HepG2 (cell line): Measurements from ENCODE around the gene WDR27. TPM values are rescaled to one million over a fixed set of nuclear protein-coding genes. Genes with fewer than 3 reads are reported as not detected.

Experiments used
- ATF7 ChIP-seq, 2 experiments: fragments of 450-650 bp in 1 of 2; sonication (generic) in 1 of 2; formaldehyde crosslinking in 1 of 2; IDR thresholded peaks; 2 replicates each; pipeline versions ENCODE4 v1.4.0 to v1.6.1; 2016 to 2020; ENCODE audit warnings: antibody characterized with exemption in 1 of 2, mild to moderate bottlenecking in 1 of 2, missing genetic modification reagents in 1 of 2
- CEBPB ChIP-seq: IDR thresholded peaks from 2 replicates; pipeline ENCODE4 v1.6.1; 2011; ENCODE audit warnings: low read depth, low read length, improper control_type of control experiment, borderline replicate concordance
- DZIP1 ChIP-seq: sonication (generic); formaldehyde crosslinking; IDR thresholded peaks from 2 replicates; pipeline ENCODE4 v1.5.0; 2020; ENCODE audit warnings: mild to moderate bottlenecking, missing genetic modification reagents
- EEA1 ChIP-seq: sonication (generic); formaldehyde crosslinking; IDR thresholded peaks from 2 replicates; pipeline ENCODE4 v1.5.1; 2020; ENCODE audit warnings: mild to moderate bottlenecking, missing genetic modification reagents, borderline replicate concordance
- HDAC6 ChIP-seq: fragments of 200-600 bp; sonication (generic); IDR thresholded peaks from 2 replicates; pipeline ENCODE4 v1.7.0; 2017; ENCODE audit warnings: mild to moderate bottlenecking, antibody characterized with exemption, low read length, low read depth
- HOXA9 ChIP-seq: sonication (generic); formaldehyde crosslinking; IDR thresholded peaks from 2 replicates; pipeline ENCODE4 v1.8.1; 2022; ENCODE audit warnings: missing genetic modification reagents, mild to moderate bottlenecking, moderate library complexity, borderline replicate concordance
- JDP2 ChIP-seq: sonication (generic); formaldehyde crosslinking; IDR thresholded peaks from 2 replicates; pipeline ENCODE4 v1.8.1; 2022; ENCODE audit warnings: missing genetic modification reagents, borderline replicate concordance
- KAT7 ChIP-seq: IDR thresholded peaks from 2 replicates; pipeline ENCODE4 v1.6.1; 2018; ENCODE audit warnings: borderline replicate concordance, missing compliant biosample characterization
- MAFK ChIP-seq, 2 experiments: IDR thresholded peaks in 1 of 2; conservative IDR thresholded peaks in 1 of 2; 2 replicates each; pipeline ENCODE4 v1.6.1; 2011; ENCODE audit warnings: improper control_type of control experiment in 2 of 2, low read length in 2 of 2
- NAIF1 ChIP-seq: sonication (generic); formaldehyde crosslinking; IDR thresholded peaks from 2 replicates; pipeline ENCODE4 v1.5.0; 2020; ENCODE audit warnings: mild to moderate bottlenecking, missing genetic modification reagents, borderline replicate concordance
- NFIB ChIP-seq: sonication (generic); formaldehyde crosslinking; IDR thresholded peaks from 2 replicates; pipeline ENCODE4 v1.9.0; 2021; ENCODE audit warnings: missing genetic modification reagents, mild to moderate bottlenecking, borderline replicate concordance
- NR2F1 ChIP-seq, 2 experiments: fragments of 450-650 bp in 1 of 2; formaldehyde crosslinking in 1 of 2; IDR thresholded peaks; 2 replicates each; pipeline versions ENCODE4 v1.5.0 to v1.6.1; 2016 to 2020; ENCODE audit warnings: mild to moderate bottlenecking in 1 of 2, missing compliant biosample characterization in 1 of 2, missing genetic modification reagents in 1 of 2, moderate library complexity in 1 of 2
- REL ChIP-seq: sonication (generic); formaldehyde crosslinking; conservative IDR thresholded peaks from 2 replicates; pipeline ENCODE4 v1.8.0; 2022; ENCODE audit warnings: mild to moderate bottlenecking, missing genetic modification reagents, moderate library complexity
- TBX2 ChIP-seq: sonication (generic); formaldehyde crosslinking; IDR thresholded peaks from 2 replicates; pipeline ENCODE4 v1.5.0; 2020; ENCODE audit warnings: missing genetic modification reagents, mild to moderate bottlenecking, borderline replicate concordance
- TOPORS ChIP-seq: sonication (generic); formaldehyde crosslinking; IDR thresholded peaks from 2 replicates; pipeline ENCODE4 v1.8.0; 2023; ENCODE audit warnings: mild to moderate bottlenecking, missing genetic modification reagents
- U2AF2 ChIP-seq: fragments of 200-400 bp; formaldehyde crosslinking; IDR thresholded peaks from 2 replicates; pipeline ENCODE4 v1.6.1; 2017; ENCODE audit warnings: low read depth, mild to moderate bottlenecking, low read length
- ZBTB33 ChIP-seq: sonication (generic); formaldehyde crosslinking; IDR thresholded peaks from 2 replicates; pipeline ENCODE4 v1.4.0; 2020; ENCODE audit warnings: missing genetic modification reagents
- ZBTB42 ChIP-seq: sonication (generic); formaldehyde crosslinking; IDR thresholded peaks from 2 replicates; pipeline ENCODE4 v1.5.0; 2020; ENCODE audit warnings: mild to moderate bottlenecking, missing genetic modification reagents
- ZNF138 ChIP-seq: sonication (generic); formaldehyde crosslinking; IDR thresholded peaks from 2 replicates; pipeline ENCODE4 v1.5.0; 2020; ENCODE audit warnings: mild to moderate bottlenecking, low read depth, missing genetic modification reagents
- ZNF670 ChIP-seq: sonication (generic); formaldehyde crosslinking; IDR thresholded peaks from 2 replicates; pipeline ENCODE4 v1.8.0; 2022; ENCODE audit warnings: mild to moderate bottlenecking, missing genetic modification reagents, borderline replicate concordance
- ZSCAN21 ChIP-seq: sonication (generic); formaldehyde crosslinking; IDR thresholded peaks from 2 replicates; pipeline ENCODE4 v1.8.0; 2022; ENCODE audit warnings: mild to moderate bottlenecking, missing genetic modification reagents, moderate library complexity, borderline replicate concordance
- polyA plus RNA-seq, 8 experiments: library from polyadenylated mRNA; depleted of rRNA in 3 of 8; stranded (reverse) in 7 of 8; unstranded in 1 of 8; fragments of >200 nt; fragmentation: Illumina TruSeq in 4 of 8; extraction: Trizol in 4 of 8; gene quantifications; 2 replicates each; pipeline versions ENCODE4 v1.2.1 to v1.2.3, GENCODE V29; 2011 to 2016; ENCODE audit warnings: low read depth in 4 of 8, missing spikeins in 1 of 8, mixed read lengths in 1 of 8; ENCODE audit not compliant: insufficient read depth in 1 of 8
- total RNA-seq, 5 experiments: library from RNA; depleted of rRNA; stranded (reverse); fragments of >200 nt; fragmentation: Illumina TruSeq; extraction: Trizol; gene quantifications; 2 replicates each; pipeline ENCODE4 v1.2.3, GENCODE V29; 2016; ENCODE audit warnings: low read depth in 1 of 5
- TF ChIP-seq, protein P1 (sequence below): sonication (generic); formaldehyde crosslinking; IDR thresholded peaks from 2 replicates; pipeline ENCODE4 v1.4.0; 2020; ENCODE audit warnings: missing genetic modification reagents

The WDR27 gene
- total and polyA plus RNA-seq, 2 of the 13 experiments (the other 11 are each of a cell fraction or from before 2014, with no cell fraction given) = 34.1 to 80.3 TPM

- TF ChIP-seq, protein P1, sequence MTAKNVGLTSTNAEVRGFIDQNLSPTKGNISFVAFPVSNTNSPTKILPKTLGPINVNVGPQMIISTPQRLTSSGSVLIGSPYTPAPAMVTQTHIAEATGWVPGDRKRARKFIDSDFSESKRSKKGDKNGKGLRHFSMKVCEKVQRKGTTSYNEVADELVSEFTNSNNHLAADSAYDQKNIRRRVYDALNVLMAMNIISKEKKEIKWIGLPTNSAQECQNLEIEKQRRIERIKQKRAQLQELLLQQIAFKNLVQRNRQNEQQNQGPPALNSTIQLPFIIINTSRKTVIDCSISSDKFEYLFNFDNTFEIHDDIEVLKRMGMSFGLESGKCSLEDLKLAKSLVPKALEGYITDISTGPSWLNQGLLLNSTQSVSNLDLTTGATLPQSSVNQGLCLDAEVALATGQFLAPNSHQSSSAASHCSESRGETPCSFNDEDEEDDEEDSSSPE (CRISPR knock-in tag) = peak; percentile 83
- TF ChIP-seq TBX2 (CRISPR knock-in tag) (peak; percentile 84; the same call in 1 of the 2 replicates), MAFK (conservative IDR thresholded peaks at IDR 0.05 in 1 of 2, IDR thresholded peaks at IDR 0.05 in 1 of 2; ENCODE audit: low read length in 2 of 2) (no peak), ZBTB42 (CRISPR knock-in tag) (peak; percentile 1; the same call in 1 of the 2 replicates), DZIP1 (CRISPR knock-in tag) (peak; percentile 95; the same call in 1 of the 2 replicates), ZSCAN21 (peak; percentile 44; the same call in 1 of the 2 replicates), EEA1 (peak; percentile 26; the same call in 1 of the 2 replicates), KAT7 (CRISPR knock-in tag) (peak; percentile 83), NFIB (CRISPR knock-in tag) (no peak), NR2F1 (CRISPR knock-in tag; IDR thresholded peaks at IDR 0.05) (peak; percentile 10 to 46; a peak in 2 of 4 replicates), ATF7 (IDR thresholded peaks at IDR 0.05) (no peak), ATF7 (CRISPR knock-in tag; IDR thresholded peaks at IDR 0.05) (peak; percentile 35; the same call in 1 of the 2 replicates), HOXA9 (CRISPR knock-in tag) (peak; percentile 93), NAIF1 (peak; percentile 77), REL (peak; percentile 95), ZNF670 (CRISPR knock-in tag) (no peak), CEBPB (no peak), U2AF2 (no peak), JDP2 (CRISPR knock-in tag) (peak; percentile 6; the same call in 1 of the 2 replicates), ZBTB33 (no peak; the same call in 1 of the 2 replicates), HDAC6 (no peak), ZNF138 (peak; percentile 73), TOPORS (CRISPR knock-in tag) (peak; percentile 90)
Measured at GRCh38 chr6:169701954-169702839, at the start of gene WDR27, which contains the start of gene C6orf120 (continued).
